Loucy (cell line): ENCODE results near the gene N4BP3.
"Not testable (repeated sequence)": the region's sequence is repeated elsewhere in the genome, so short reads cannot be mapped to it uniquely, and the experiment has no call there.

Experiments
- H2AFZ ChIP-seq: fragments of 200-600 bp; sonication (generic); 2 replicates; pipeline ENCODE4 v1.6.0; 2016; ENCODE audit warnings: antibody characterized with exemption, mild to moderate bottlenecking, low read length, moderate library complexity
- H3F3A ChIP-seq: fragments of 200-600 bp; 2 replicates; pipeline ENCODE4 v1.6.0; 2016; ENCODE audit warnings: antibody characterized with exemption, low read depth, mild to moderate bottlenecking
- H3K27me3 ChIP-seq: fragments of 200-600 bp; sonication (generic); 2 replicates; pipeline ENCODE4 v1.6.1; 2014; ENCODE audit warnings: low read length, mild to moderate bottlenecking; ENCODE audit not compliant: insufficient read depth, poor library complexity, severe bottlenecking
- H3K36me3 ChIP-seq: fragments of 200-600 bp; sonication (generic); 2 replicates; pipeline ENCODE4 v1.6.1; 2016; ENCODE audit warnings: low read length; ENCODE audit not compliant: insufficient read depth
- H3K4me1 ChIP-seq: fragments of 200-600 bp; sonication (generic); 2 replicates; pipeline ENCODE4 v1.5.1; 2014; ENCODE audit warnings: low read length, mild to moderate bottlenecking; ENCODE audit not compliant: insufficient read depth, poor library complexity, severe bottlenecking
- H3K4me2 ChIP-seq: fragments of 200-600 bp; sonication (generic); 2 replicates; pipeline ENCODE4 v1.6.0; 2014; ENCODE audit warnings: antibody characterized with exemption, low read length, low read depth, mild to moderate bottlenecking; ENCODE audit not compliant: poor library complexity, severe bottlenecking
- H3K4me3 ChIP-seq: fragments of 200-600 bp; sonication (generic); 2 replicates; pipeline ENCODE4 v1.5.1; 2014; ENCODE audit warnings: low read length, mild to moderate bottlenecking, mixed read lengths; ENCODE audit not compliant: poor library complexity, severe bottlenecking
- H3K79me2 ChIP-seq: fragments of 200-600 bp; sonication (generic); 2 replicates; pipeline ENCODE4 v1.6.1; 2014; ENCODE audit warnings: low read length; ENCODE audit not compliant: insufficient read depth
- H3K9ac ChIP-seq: fragments of 200-600 bp; sonication (generic); 2 replicates; pipeline ENCODE4 v1.6.0; 2014; ENCODE audit warnings: mild to moderate bottlenecking, low read depth, low read length, moderate library complexity; ENCODE audit not compliant: poor library complexity, severe bottlenecking
- H3K9me2 ChIP-seq: fragments of 200-600 bp; sonication (generic); replicated peaks from 2 replicates; pipeline ENCODE4 v1.6.1; 2016; ENCODE audit warnings: low read depth, low read length, mixed read lengths
- H3K9me3 ChIP-seq: fragments of 200-600 bp; sonication (generic); 2 replicates; pipeline ENCODE4 v1.6.1; 2014; ENCODE audit warnings: mild to moderate bottlenecking, antibody characterized with exemption, low read length, low read depth; ENCODE audit not compliant: insufficient read depth
- H4K20me1 ChIP-seq: fragments of 200-600 bp; sonication (generic); 2 replicates; pipeline ENCODE4 v1.6.0; 2014; ENCODE audit warnings: antibody characterized with exemption, low read length, mild to moderate bottlenecking; ENCODE audit not compliant: insufficient read depth, poor library complexity, severe bottlenecking
- EZH2phosphoT487 ChIP-seq: fragments of 200-600 bp; IDR thresholded peaks from 2 replicates; pipeline ENCODE4 v1.6.1; 2018; ENCODE audit warnings: antibody characterized with exemption, mild to moderate bottlenecking, moderate library complexity, borderline replicate concordance
- TF ChIP-seq, protein P1 (sequence below): fragments of 200-600 bp; sonication (generic); conservative IDR thresholded peaks from 2 replicates; pipeline ENCODE4 v1.5.1; 2014; ENCODE audit warnings: mild to moderate bottlenecking, antibody characterized with exemption, low read length

The N4BP3 gene

GRCh38 chr5:178083922-178084321, 29.4 kb upstream of the N4BP3 start:
- Histone ChIP-seq H3K4me3 (no peak overlapping the region), H3K9me2 (no peaks in the 10 kb centered on the region), H3K27me3 (no peaks in the 10 kb centered on the region), H3F3A (no peaks in the 10 kb centered on the region), H3K9me3 (no peaks in the 10 kb centered on the region), H2AFZ (no peak overlapping the region), H3K9ac (no peak overlapping the region), H3K4me2 (no peak overlapping the region), H3K79me2 (no peaks in the 10 kb centered on the region), H3K4me1 (no peaks in the 10 kb centered on the region), H3K36me3 (no peaks in the 10 kb centered on the region), H4K20me1 (no peaks in the 10 kb centered on the region)
- TF ChIP-seq, protein P1, sequence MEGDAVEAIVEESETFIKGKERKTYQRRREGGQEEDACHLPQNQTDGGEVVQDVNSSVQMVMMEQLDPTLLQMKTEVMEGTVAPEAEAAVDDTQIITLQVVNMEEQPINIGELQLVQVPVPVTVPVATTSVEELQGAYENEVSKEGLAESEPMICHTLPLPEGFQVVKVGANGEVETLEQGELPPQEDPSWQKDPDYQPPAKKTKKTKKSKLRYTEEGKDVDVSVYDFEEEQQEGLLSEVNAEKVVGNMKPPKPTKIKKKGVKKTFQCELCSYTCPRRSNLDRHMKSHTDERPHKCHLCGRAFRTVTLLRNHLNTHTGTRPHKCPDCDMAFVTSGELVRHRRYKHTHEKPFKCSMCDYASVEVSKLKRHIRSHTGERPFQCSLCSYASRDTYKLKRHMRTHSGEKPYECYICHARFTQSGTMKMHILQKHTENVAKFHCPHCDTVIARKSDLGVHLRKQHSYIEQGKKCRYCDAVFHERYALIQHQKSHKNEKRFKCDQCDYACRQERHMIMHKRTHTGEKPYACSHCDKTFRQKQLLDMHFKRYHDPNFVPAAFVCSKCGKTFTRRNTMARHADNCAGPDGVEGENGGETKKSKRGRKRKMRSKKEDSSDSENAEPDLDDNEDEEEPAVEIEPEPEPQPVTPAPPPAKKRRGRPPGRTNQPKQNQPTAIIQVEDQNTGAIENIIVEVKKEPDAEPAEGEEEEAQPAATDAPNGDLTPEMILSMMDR = no peak

GRCh38 chr5:178085316-178085715, 28.0 kb upstream of the N4BP3 start:
- Histone ChIP-seq H3K36me3 (no peaks in the 10 kb centered on the region), H3K9me2 (no peaks in the 10 kb centered on the region), H3K4me1 (no peaks in the 10 kb centered on the region), H3F3A (no peaks in the 10 kb centered on the region), H4K20me1 (no peaks in the 10 kb centered on the region), H3K27me3 (no peaks in the 10 kb centered on the region), H3K79me2 (no peaks in the 10 kb centered on the region), H3K9me3 (no peaks in the 10 kb centered on the region), H3K4me2 (no peak overlapping the region), H2AFZ (no peak overlapping the region), H3K9ac (no peak overlapping the region), H3K4me3 (no peak overlapping the region)
- TF ChIP-seq, protein P1 = no peak
- TF ChIP-seq EZH2phosphoT487 = no peak

DNA sequence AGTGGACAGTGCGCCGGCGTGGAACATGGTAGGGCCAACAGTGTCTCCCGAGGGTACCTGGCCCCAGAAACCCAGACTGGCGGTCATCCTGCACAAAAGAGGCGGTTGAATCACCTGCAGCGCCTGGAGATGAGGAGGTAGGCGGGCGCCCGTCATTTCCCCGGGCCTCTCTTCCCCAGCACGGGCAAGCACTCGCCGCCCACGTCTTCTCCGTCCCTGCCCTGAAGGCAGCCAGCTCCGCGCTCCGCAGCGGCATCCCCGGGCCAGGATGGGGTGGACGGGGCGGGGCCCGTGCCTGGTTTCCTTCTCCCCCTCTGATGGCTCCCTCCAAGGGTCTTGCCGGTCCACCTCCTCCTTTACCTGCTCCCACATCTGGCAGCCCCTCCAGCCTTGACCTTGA, 27.1 kb upstream of the N4BP3 start:
- no peaks in the 10 kb centered on the region for H4K20me1 ChIP-seq
- H3K9ac ChIP-seq = no peak overlapping the region
- no peak overlapping the region for H3K4me3 ChIP-seq
- H3K27me3 ChIP-seq = no peaks in the 10 kb centered on the region
- H3K79me2 ChIP-seq = no peaks in the 10 kb centered on the region
- no peaks in the 10 kb centered on the region for H3K4me1 ChIP-seq
- H3F3A ChIP-seq = no peaks in the 10 kb centered on the region
- no peaks in the 10 kb centered on the region for H3K9me2 ChIP-seq
- H3K4me2 ChIP-seq = no peak overlapping the region
- H2AFZ ChIP-seq = no peak overlapping the region
- TF ChIP-seq EZH2phosphoT487 = no peak
- TF ChIP-seq, protein P1 = no peak
- no peaks in the 10 kb centered on the region for H3K36me3 ChIP-seq
- no peaks in the 10 kb centered on the region for H3K9me3 ChIP-seq

DNA sequence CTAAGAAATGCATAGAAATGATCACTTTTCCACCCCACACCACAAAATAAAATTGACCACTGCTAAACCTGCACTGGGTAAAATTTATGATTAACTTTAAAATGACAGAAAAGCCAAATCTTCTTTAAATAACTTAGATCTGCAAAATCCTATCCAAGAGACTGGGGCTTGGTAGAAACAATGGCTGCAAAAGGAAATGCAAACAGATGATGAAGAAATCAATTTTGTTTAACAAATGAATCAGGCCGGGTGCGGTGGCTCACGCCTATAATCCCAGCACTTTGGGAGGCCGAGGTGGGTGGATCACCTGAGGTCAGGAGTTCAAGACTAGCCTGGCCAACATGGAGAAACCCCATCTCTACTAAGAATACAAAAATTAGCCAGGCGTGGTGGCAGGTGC, 26.1 kb upstream of the N4BP3 start:
- not testable (repeated sequence) for H3K4me3 ChIP-seq, H3F3A ChIP-seq, H3K4me2 ChIP-seq, H3K4me1 ChIP-seq, H3K36me3 ChIP-seq, H3K27me3 ChIP-seq, H3K9me3 ChIP-seq, H3K79me2 ChIP-seq, H3K9me2 ChIP-seq, H4K20me1 ChIP-seq, H2AFZ ChIP-seq, H3K9ac ChIP-seq
